OCI-LY3 (cell line): Measurements from ENCODE around the gene RPL36AL.

Experiments
- H2AFZ ChIP-seq: fragments of 200-600, 300-600 bp; shearing (Covaris generic); 2 replicates; pipeline ENCODE4 v1.6.0; 2014; ENCODE audit warnings: antibody characterized with exemption, low read depth, low read length
- H3K27ac ChIP-seq: fragments of 200-600, 300-600 bp; sonication (generic); 2 replicates; pipeline ENCODE4 v1.5.1; 2014; ENCODE audit warnings: mild to moderate bottlenecking, low read length, moderate library complexity, mixed read lengths
- H3K27me3 ChIP-seq: fragments of 200-600, 300-600 bp; sonication (generic); 2 replicates; pipeline ENCODE4 v1.6.1; 2014; ENCODE audit warnings: low read depth, low read length, mixed read lengths
- H3K36me3 ChIP-seq: fragments of 200-600, 300-600 bp; sonication (generic); replicated peaks from 2 replicates; pipeline ENCODE3; 2014; ENCODE audit warnings: low read depth, low read length, mixed read lengths
- H3K4me1 ChIP-seq: fragments of 300-600, 200-600 bp; sonication (generic); 2 replicates; pipeline ENCODE4 v1.6.1; 2014; ENCODE audit warnings: low read length, mixed read lengths
- H3K4me2 ChIP-seq: fragments of 200-600, 300-600 bp; sonication (generic); 2 replicates; pipeline ENCODE4 v1.6.1; 2014; ENCODE audit warnings: low read length, mixed read lengths
- H3K4me3 ChIP-seq: fragments of 300-600, 200-600 bp; sonication (generic); 2 replicates; pipeline ENCODE4 v1.5.1; 2014; ENCODE audit warnings: antibody characterized with exemption, mild to moderate bottlenecking, low read length, moderate library complexity
- H3K79me2 ChIP-seq: fragments of 300-600, 200-600 bp; shearing (Covaris generic); 2 replicates; pipeline ENCODE4 v1.6.1; 2014; ENCODE audit warnings: mild to moderate bottlenecking, low read length, mixed read lengths
- H3K9ac ChIP-seq: fragments of 300-600, 200-600 bp; shearing (Covaris generic); 2 replicates; pipeline ENCODE4 v1.6.0; 2014; ENCODE audit warnings: mild to moderate bottlenecking, low read length, moderate library complexity
- H3K9me3 ChIP-seq: fragments of 200-600, 300-600 bp; shearing (Covaris generic); 2 replicates; pipeline ENCODE4 v1.6.1; 2014; ENCODE audit warnings: low read length, mixed read lengths; ENCODE audit not compliant: insufficient read depth
- H4K20me1 ChIP-seq: fragments of 200-600, 300-600 bp; sonication (generic); 2 replicates; pipeline ENCODE4 v1.6.1; 2016; ENCODE audit warnings: low read length, mixed read lengths; ENCODE audit not compliant: insufficient read depth
- EZH2phosphoT487 ChIP-seq: fragments of 200-600 bp; shearing (Covaris generic); IDR thresholded peaks from 2 replicates; pipeline ENCODE4 v1.6.1; 2018; ENCODE audit warnings: antibody characterized with exemption, mixed run types, low read depth
- TF ChIP-seq, protein P1 (sequence below): fragments of 200-600, 300-600 bp; sonication (generic); IDR thresholded peaks from 2 replicates; pipeline ENCODE4 v1.5.1; 2014; ENCODE audit warnings: antibody characterized with exemption, low read length, low read depth

RPL36AL gene

DNA sequence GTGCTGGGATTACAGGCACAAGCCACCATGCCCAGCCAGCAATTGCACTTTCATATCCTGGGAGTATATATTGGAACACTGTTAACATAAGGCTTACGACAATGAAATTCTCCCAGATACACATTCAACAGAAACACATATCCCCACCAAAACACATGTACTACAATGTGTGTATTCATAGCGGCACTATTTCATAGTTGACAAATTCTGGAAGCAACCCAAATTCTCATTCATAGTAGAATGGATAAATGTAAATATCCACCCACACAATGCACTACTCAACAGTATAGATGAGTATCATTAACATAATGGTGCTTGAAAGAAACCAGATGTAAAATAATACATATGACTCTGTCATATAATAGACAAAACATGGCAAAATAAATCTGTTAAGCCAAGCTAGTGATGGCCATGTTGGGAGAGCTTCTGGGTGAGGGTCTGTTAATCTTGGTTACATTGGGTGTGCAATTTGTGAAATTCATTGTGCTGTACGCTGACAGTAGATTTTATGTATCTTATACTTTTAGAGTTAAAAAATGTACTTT lies 17.2 kb upstream of the RPL36AL start:
- H3K4me1 ChIP-seq: peaks cover 13% of the 10 kb centered on the region; the same call in 1 of the 2 replicates

DNA sequence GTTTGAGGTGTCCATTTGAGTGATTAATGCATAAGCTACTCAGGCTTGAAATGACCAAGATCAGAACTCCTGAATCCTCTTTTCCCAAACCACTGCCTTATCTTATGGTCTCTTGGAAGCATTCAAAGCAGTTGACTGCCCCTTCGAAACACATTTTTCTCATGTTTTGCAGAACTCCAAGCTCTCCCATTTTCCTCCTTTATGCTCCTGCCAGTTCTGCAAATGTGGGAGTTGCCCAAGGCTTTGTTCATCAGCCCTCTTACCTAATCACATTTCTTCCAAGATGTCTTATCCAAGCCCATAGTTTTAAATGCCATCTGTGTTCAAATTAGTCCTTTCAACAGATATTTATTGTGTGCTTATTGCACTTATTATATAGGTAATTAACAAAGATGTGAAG lies 16.4 kb upstream of the RPL36AL start:
- Histone ChIP-seq H4K20me1 (peaks cover 22% of the 10 kb centered on the region; the same call in 1 of the 2 replicates), H3K9ac (no peak overlapping the region), H2AFZ (no peak overlapping the region), H3K36me3 (peaks cover 43% of the 10 kb centered on the region), H3K79me2 (peaks cover 95% of the 10 kb centered on the region), H3K4me1 (peaks cover 18% of the 10 kb centered on the region), H3K9me3 (no peaks in the 10 kb centered on the region), H3K4me3 (no peak overlapping the region), H3K27me3 (no peaks in the 10 kb centered on the region), H3K4me2 (no peak overlapping the region), H3K27ac (no peak overlapping the region)
- TF ChIP-seq EZH2phosphoT487: no peak
- TF ChIP-seq, protein P1, sequence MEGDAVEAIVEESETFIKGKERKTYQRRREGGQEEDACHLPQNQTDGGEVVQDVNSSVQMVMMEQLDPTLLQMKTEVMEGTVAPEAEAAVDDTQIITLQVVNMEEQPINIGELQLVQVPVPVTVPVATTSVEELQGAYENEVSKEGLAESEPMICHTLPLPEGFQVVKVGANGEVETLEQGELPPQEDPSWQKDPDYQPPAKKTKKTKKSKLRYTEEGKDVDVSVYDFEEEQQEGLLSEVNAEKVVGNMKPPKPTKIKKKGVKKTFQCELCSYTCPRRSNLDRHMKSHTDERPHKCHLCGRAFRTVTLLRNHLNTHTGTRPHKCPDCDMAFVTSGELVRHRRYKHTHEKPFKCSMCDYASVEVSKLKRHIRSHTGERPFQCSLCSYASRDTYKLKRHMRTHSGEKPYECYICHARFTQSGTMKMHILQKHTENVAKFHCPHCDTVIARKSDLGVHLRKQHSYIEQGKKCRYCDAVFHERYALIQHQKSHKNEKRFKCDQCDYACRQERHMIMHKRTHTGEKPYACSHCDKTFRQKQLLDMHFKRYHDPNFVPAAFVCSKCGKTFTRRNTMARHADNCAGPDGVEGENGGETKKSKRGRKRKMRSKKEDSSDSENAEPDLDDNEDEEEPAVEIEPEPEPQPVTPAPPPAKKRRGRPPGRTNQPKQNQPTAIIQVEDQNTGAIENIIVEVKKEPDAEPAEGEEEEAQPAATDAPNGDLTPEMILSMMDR: no peak

More for the DNA sequence above, 17.2 kb upstream of the RPL36AL start:
- Histone ChIP-seq H3K4me3 (no peak overlapping the region), H3K9ac (no peak overlapping the region), H2AFZ (no peak overlapping the region), H3K9me3 (no peaks in the 10 kb centered on the region), H3K79me2 (peaks cover 95% of the 10 kb centered on the region), H3K27ac (no peak overlapping the region), H4K20me1 (peaks cover 22% of the 10 kb centered on the region; the same call in 1 of the 2 replicates), H3K36me3 (peaks cover 40% of the 10 kb centered on the region), H3K27me3 (no peaks in the 10 kb centered on the region), H3K4me2 (no peak overlapping the region)
- TF ChIP-seq, protein P1: no peak
- TF ChIP-seq EZH2phosphoT487: no peak

DNA sequence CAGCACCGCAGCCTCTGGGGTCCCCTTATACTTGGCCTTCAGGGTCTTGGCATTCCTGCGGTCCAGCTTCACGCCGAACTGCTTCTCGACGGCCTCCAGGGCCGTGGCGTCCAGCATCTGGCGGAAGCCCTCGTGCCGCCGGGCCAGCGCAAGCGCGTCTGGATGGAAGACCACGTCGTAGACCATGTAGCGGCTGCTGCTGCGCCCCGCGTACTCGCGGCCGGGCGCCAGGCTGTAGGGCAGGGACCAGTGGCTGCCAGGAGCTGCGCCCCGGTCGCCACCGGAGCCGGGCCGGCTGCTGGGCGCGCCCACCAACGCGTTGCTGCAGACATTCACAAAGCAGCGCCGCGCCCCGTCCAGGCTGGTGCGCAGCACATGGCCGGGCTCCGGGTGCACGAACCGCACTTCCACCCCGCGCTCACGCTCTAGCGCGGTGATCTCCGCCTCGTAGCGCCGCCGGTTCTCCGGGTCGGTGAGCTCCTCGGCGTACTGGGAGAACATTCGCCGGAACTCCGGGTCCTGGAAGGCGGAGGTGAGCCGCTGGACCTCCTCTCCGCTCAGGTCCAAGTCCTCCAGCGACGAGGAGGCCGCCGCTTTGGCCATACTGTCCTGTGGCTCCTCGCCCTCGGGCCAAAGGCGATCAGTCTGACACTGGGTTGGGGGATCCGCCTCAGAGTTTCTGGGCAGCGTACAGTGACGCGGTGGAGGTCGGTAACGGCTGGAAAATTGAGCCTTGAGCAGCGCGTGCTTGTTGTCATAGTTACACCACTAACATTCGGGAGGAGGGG lies 14.3 kb upstream of the RPL36AL start, which contains the start of gene DNAAF2:
Gene DNAAF2 (minus strand): TSS at position 698 of the 788 bp plus-strand sequence. CDS start 95 bp downstream, at position 603.
- Histone ChIP-seq H3K36me3 (peaks cover 44% of the 10 kb centered on the region), H3K9ac (peak within 1 kb of the TSS; percentile 92), H3K4me1 (peaks cover 22% of the 10 kb centered on the region), H3K79me2 (peaks cover 95% of the 10 kb centered on the region), H3K27me3 (no peaks in the 10 kb centered on the region), H3K27ac (peak within 1 kb of the TSS; percentile 95), H2AFZ (peak within 1 kb of the TSS; percentile 70; the same call in 1 of the 2 replicates), H3K4me2 (peak within 1 kb of the TSS; percentile 75), H4K20me1 (peaks cover 11% of the 10 kb centered on the region; the same call in 1 of the 2 replicates), H3K4me3 (peak within 1 kb of the TSS; percentile 95), H3K9me3 (no peaks in the 10 kb centered on the region)
- TF ChIP-seq, protein P1: no peak
- TF ChIP-seq EZH2phosphoT487: no peak
